H9 (cell line): ENCODE results near the gene TSSK2. TPM values are rescaled to one million over a fixed set of nuclear protein-coding genes. Genes with fewer than 3 reads are reported as not detected.
A peak's percentile ranks its signal among the peaks of the same experiment; 100 is the strongest.

Source experiments
- DNase-seq: peaks from one replicate; pipeline ENCODE4 v3.0.0-alpha.2; 2017
- H2AFZ ChIP-seq: one replicate; pipeline ENCODE4 v1.6.1; 2013; ENCODE audit warnings: mild to moderate bottlenecking, low read length, control low read depth, moderate library complexity
- H2AK5ac ChIP-seq: 2 replicates; pipeline ENCODE4 v1.6.1; 2013; ENCODE audit warnings: low read length, control low read depth, mixed read lengths; ENCODE audit not compliant: insufficient read length
- H2BK120ac ChIP-seq: one replicate; pipeline ENCODE4 v1.6.1; 2013; ENCODE audit warnings: low read depth, mild to moderate bottlenecking, low read length, control low read depth, inconsistent platforms; ENCODE audit not compliant: poor library complexity, severe bottlenecking
- H2BK12ac ChIP-seq: 2 replicates; pipeline ENCODE4 v1.6.1; 2013; ENCODE audit warnings: low read length, control low read depth, mixed read lengths, low read depth; ENCODE audit not compliant: insufficient read length
- H2BK15ac ChIP-seq: 2 replicates; pipeline ENCODE4 v1.6.1; 2013; ENCODE audit warnings: low read depth, low read length, control low read depth
- H2BK20ac ChIP-seq: one replicate; pipeline ENCODE4 v1.6.1; 2013; ENCODE audit warnings: low read depth, mild to moderate bottlenecking, low read length, control low read depth, inconsistent platforms; ENCODE audit not compliant: poor library complexity, severe bottlenecking
- H2BK5ac ChIP-seq: 2 replicates; pipeline ENCODE4 v1.6.1; 2013; ENCODE audit warnings: low read length, control low read depth, mixed read lengths; ENCODE audit not compliant: insufficient read length
- H3K14ac ChIP-seq: 2 replicates; pipeline ENCODE4 v1.6.1; 2013; ENCODE audit warnings: low read length, control low read depth; ENCODE audit not compliant: insufficient read depth
- H3K18ac ChIP-seq: 2 replicates; pipeline ENCODE4 v1.6.1; 2013; ENCODE audit warnings: low read depth, mild to moderate bottlenecking, mixed read lengths, low read length, control low read depth; ENCODE audit not compliant: insufficient read length
- H3K23ac ChIP-seq: 2 replicates; pipeline ENCODE4 v1.6.1; 2013; ENCODE audit warnings: low read length, control low read depth, mixed read lengths, low read depth; ENCODE audit not compliant: insufficient read length
- H3K23me2 ChIP-seq: 2 replicates; pipeline ENCODE4 v1.6.1; 2013; ENCODE audit warnings: low read depth, mild to moderate bottlenecking, mixed read lengths, low read length, control low read depth; ENCODE audit not compliant: insufficient read length, poor library complexity, severe bottlenecking
- H3K27ac ChIP-seq: 2 replicates; pipeline ENCODE4 v1.5.1; 2013; ENCODE audit warnings: low read length, control low read depth, mixed read lengths, low read depth; ENCODE audit not compliant: insufficient read length
- H3K27me3 ChIP-seq: 2 replicates; pipeline ENCODE4 v1.6.1; 2013; ENCODE audit warnings: low read length, control low read depth, inconsistent platforms; ENCODE audit not compliant: insufficient read depth
- H3K4ac ChIP-seq: 2 replicates; pipeline ENCODE4 v1.6.1; 2013; ENCODE audit warnings: low read depth, mild to moderate bottlenecking, control low read depth, inconsistent platforms, low read length, moderate library complexity
- H3K4me1 ChIP-seq: 2 replicates; pipeline ENCODE4 v1.6.1; 2013; ENCODE audit warnings: low read length, control low read depth, inconsistent platforms; ENCODE audit not compliant: insufficient read depth
- H3K4me2 ChIP-seq: 2 replicates; pipeline ENCODE4 v1.6.1; 2013; ENCODE audit warnings: low read length, control low read depth, mixed read lengths; ENCODE audit not compliant: insufficient read length, insufficient read depth
- H3K56ac ChIP-seq: 2 replicates; pipeline ENCODE4 v1.6.1; 2013; ENCODE audit warnings: low read depth, mild to moderate bottlenecking, mixed read lengths, low read length, control low read depth; ENCODE audit not compliant: insufficient read length
- H3K79me1 ChIP-seq: 2 replicates; pipeline ENCODE4 v1.6.1; 2013; ENCODE audit warnings: low read depth, mild to moderate bottlenecking, moderate library complexity, low read length, control low read depth, inconsistent platforms; ENCODE audit not compliant: insufficient read depth, poor library complexity, severe bottlenecking
- H3K79me2 ChIP-seq: 2 replicates; pipeline ENCODE4 v1.6.1; 2013; ENCODE audit warnings: low read length, control low read depth, inconsistent platforms; ENCODE audit not compliant: insufficient read depth
- H3K9ac ChIP-seq: 2 replicates; pipeline ENCODE4 v1.6.1; 2013; ENCODE audit warnings: low read length, control low read depth, mixed read lengths; ENCODE audit not compliant: insufficient read length; ENCODE audit errors: extremely low read depth
- H3K9me3 ChIP-seq: one replicate; pipeline ENCODE4 v1.6.1; 2013; ENCODE audit warnings: low read depth, low read length, inconsistent platforms; ENCODE audit not compliant: control insufficient read depth
- H3T11ph ChIP-seq: one replicate; pipeline ENCODE4 v1.6.1; 2013; ENCODE audit warnings: mild to moderate bottlenecking, low read length, control low read depth, inconsistent platforms
- H4K20me1 ChIP-seq: one replicate; pipeline ENCODE4 v1.6.1; 2013; ENCODE audit not compliant: control insufficient read depth, insufficient read length, insufficient read depth
- H4K5ac ChIP-seq: 2 replicates; pipeline ENCODE4 v1.6.1; 2013; ENCODE audit warnings: low read depth, mild to moderate bottlenecking, mixed read lengths, low read length, control low read depth; ENCODE audit not compliant: insufficient read length
- H4K8ac ChIP-seq: replicated peaks from 2 replicates; pipeline ENCODE4 v1.6.1; 2013; ENCODE audit warnings: low read length, control low read depth, mixed read lengths, low read depth; ENCODE audit not compliant: insufficient read length
- H4K91ac ChIP-seq: 2 replicates; pipeline ENCODE4 v1.6.1; 2013; ENCODE audit warnings: low read depth, mild to moderate bottlenecking, moderate library complexity, mixed read lengths, low read length, control low read depth; ENCODE audit not compliant: insufficient read length
- H3K27ac Mint-ChIP-seq, 3 experiments: 2 replicates in 2 of 3; 3 replicates in 1 of 3; pipeline ENCODE4 v1.8.0; 2020 to 2021; ENCODE audit warnings: mixed read lengths in 3 of 3, mild to moderate bottlenecking in 1 of 3, moderate library complexity in 1 of 3
- H3K27me3 Mint-ChIP-seq: 2 replicates; pipeline ENCODE4 v1.8.0; 2021; ENCODE audit warnings: low read depth, mild to moderate bottlenecking, moderate library complexity, mixed read lengths
- H3K36me3 Mint-ChIP-seq, 3 experiments: 2 replicates in 2 of 3; 3 replicates in 1 of 3; pipeline ENCODE4 v1.8.0; 2020 to 2021; ENCODE audit warnings: low read depth in 3 of 3, mixed read lengths in 3 of 3; ENCODE audit not compliant: insufficient read depth in 1 of 3
- H3K4me1 Mint-ChIP-seq, 2 experiments: 2 replicates each; pipeline ENCODE4 v1.8.0; 2020; ENCODE audit warnings: mixed read lengths in 2 of 2
- H3K4me3 Mint-ChIP-seq, 2 experiments: 2 replicates in 1 of 2; 3 replicates in 1 of 2; pipeline ENCODE4 v1.8.0; 2020 to 2021; ENCODE audit warnings: mild to moderate bottlenecking in 2 of 2, mixed read lengths in 2 of 2, moderate library complexity in 1 of 2
- H3K9me3 Mint-ChIP-seq, 2 experiments: 2 replicates in 1 of 2; 3 replicates in 1 of 2; pipeline ENCODE4 v1.8.0; 2020; ENCODE audit warnings: mild to moderate bottlenecking in 2 of 2, mixed read lengths in 2 of 2, moderate library complexity in 1 of 2
- WGBS: extraction: QIAGEN DNeasy Blood & Tissue Kit; methylation state at CpG from one replicate; pipeline ENCODE4 v1.1.7; 2013; ENCODE audit warnings: missing lambda C conversion rate, low lambda C conversion rate, mixed read lengths; ENCODE audit not compliant: insufficient read length; ENCODE audit errors: extremely low coverage; 5-methylcytosine and 5-hydroxymethylcytosine counted together
- total RNA-seq: library from RNA; stranded (reverse); gene quantifications from 2 replicates; pipeline ENCODE4 v1.2.1, GENCODE V29; 2021
- TF ChIP-seq, protein P1 (sequence below): fragments of 200-600 bp; sonication (generic); conservative IDR thresholded peaks from 3 replicates; pipeline ENCODE4 v1.8.0; 2021; ENCODE audit warnings: antibody characterized with exemption, mild to moderate bottlenecking

Gene TSSK2
- total RNA-seq, 1 experiment from 2014 or later = not detected

GRCh38 chr22:19092725-19093124, 38.4 kb upstream of the TSSK2 start:
- no peak overlapping the region for H3K23ac ChIP-seq
- no peak overlapping the region for H2AK5ac ChIP-seq
- peak overlapping the region in 2 of 3 experiments; percentile 37 to 75; a peak in 4 of 7 replicates for H3K27ac Mint-ChIP-seq
- no peak overlapping the region for H2BK5ac ChIP-seq
- no peak for DNase-seq
- peaks cover 0 to 9% (median 3%) of the 10 kb centered on the region in 3 experiments; a peak in 4 of 7 replicates for H3K36me3 Mint-ChIP-seq
- H4K5ac ChIP-seq = no peak overlapping the region
- H3K18ac ChIP-seq = no peak overlapping the region
- H3K4me1 ChIP-seq = no peaks in the 10 kb centered on the region
- H3K14ac ChIP-seq = no peak overlapping the region
- no peak overlapping the region for H3K4me2 ChIP-seq
- H3K9me3 ChIP-seq = no peaks in the 10 kb centered on the region
- H3T11ph ChIP-seq = no peak overlapping the region
- no peak overlapping the region for H3K9ac ChIP-seq
- H4K8ac ChIP-seq = no peak overlapping the region
- no peak overlapping the region for H2BK20ac ChIP-seq
- H4K91ac ChIP-seq = no peak overlapping the region
- no peaks in the 10 kb centered on the region for H3K23me2 ChIP-seq
- WGBS = no CpG with 5 or more reads among the region's 4 CpGs
- no peak overlapping the region for H2BK12ac ChIP-seq
- H3K56ac ChIP-seq = no peak overlapping the region
- peaks cover 0 to 2% of the 10 kb centered on the region in 2 experiments; a peak in 1 of 4 replicates for H3K4me1 Mint-ChIP-seq
- H3K27me3 Mint-ChIP-seq = no peaks in the 10 kb centered on the region
- H3K9me3 Mint-ChIP-seq = no peaks in the 10 kb centered on the region
- TF ChIP-seq, protein P1, sequence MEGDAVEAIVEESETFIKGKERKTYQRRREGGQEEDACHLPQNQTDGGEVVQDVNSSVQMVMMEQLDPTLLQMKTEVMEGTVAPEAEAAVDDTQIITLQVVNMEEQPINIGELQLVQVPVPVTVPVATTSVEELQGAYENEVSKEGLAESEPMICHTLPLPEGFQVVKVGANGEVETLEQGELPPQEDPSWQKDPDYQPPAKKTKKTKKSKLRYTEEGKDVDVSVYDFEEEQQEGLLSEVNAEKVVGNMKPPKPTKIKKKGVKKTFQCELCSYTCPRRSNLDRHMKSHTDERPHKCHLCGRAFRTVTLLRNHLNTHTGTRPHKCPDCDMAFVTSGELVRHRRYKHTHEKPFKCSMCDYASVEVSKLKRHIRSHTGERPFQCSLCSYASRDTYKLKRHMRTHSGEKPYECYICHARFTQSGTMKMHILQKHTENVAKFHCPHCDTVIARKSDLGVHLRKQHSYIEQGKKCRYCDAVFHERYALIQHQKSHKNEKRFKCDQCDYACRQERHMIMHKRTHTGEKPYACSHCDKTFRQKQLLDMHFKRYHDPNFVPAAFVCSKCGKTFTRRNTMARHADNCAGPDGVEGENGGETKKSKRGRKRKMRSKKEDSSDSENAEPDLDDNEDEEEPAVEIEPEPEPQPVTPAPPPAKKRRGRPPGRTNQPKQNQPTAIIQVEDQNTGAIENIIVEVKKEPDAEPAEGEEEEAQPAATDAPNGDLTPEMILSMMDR = no peak
- no peak overlapping the region for H2BK15ac ChIP-seq
- no peak overlapping the region for H2BK120ac ChIP-seq
- H3K4me3 Mint-ChIP-seq = no peak overlapping the region
- no peak overlapping the region for H3K4ac ChIP-seq
- H3K79me2 ChIP-seq = no peaks in the 10 kb centered on the region
- H4K20me1 ChIP-seq = no peaks in the 10 kb centered on the region
- H3K27me3 ChIP-seq = no peaks in the 10 kb centered on the region
- H2AFZ ChIP-seq = no peak overlapping the region
- H3K27ac ChIP-seq = no peak overlapping the region
- H3K79me1 ChIP-seq = no peaks in the 10 kb centered on the region
